Measurements from ENCODE around the gene DEFB108B.
"Not testable (repeated sequence)": the region's sequence is repeated elsewhere in the genome, so short reads cannot be mapped to it uniquely, and the experiment has no call there.

DNA sequence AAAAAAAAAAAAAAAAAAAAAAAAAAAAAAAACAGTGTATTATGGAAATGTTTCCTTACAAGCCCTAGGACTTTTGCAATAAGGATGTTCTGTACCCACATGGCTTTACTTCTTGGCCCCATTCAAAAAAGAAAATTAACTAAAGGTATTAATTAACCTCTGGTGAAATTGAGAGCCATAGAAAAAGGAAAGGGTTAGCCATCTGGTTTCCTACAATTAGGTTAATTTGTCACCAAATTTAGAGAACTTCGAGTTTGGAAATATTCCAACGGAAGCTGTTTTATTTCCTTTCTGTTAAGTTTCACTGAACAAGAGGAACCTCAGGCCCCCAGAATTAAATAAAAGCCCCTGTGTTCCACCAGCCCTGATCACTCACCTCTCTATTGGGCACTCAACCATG is 22.9 kb downstream of the DEFB108B start:
- not testable (repeated sequence) for TF ChIP-seq POLR2A (IDR thresholded peaks at IDR 0.05)
- TF ChIP-seq, protein P1, sequence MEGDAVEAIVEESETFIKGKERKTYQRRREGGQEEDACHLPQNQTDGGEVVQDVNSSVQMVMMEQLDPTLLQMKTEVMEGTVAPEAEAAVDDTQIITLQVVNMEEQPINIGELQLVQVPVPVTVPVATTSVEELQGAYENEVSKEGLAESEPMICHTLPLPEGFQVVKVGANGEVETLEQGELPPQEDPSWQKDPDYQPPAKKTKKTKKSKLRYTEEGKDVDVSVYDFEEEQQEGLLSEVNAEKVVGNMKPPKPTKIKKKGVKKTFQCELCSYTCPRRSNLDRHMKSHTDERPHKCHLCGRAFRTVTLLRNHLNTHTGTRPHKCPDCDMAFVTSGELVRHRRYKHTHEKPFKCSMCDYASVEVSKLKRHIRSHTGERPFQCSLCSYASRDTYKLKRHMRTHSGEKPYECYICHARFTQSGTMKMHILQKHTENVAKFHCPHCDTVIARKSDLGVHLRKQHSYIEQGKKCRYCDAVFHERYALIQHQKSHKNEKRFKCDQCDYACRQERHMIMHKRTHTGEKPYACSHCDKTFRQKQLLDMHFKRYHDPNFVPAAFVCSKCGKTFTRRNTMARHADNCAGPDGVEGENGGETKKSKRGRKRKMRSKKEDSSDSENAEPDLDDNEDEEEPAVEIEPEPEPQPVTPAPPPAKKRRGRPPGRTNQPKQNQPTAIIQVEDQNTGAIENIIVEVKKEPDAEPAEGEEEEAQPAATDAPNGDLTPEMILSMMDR (IDR thresholded peaks at IDR 0.05) = not testable (repeated sequence)

Measured in thyroid gland (tissue), 4 donors.